Lower lobe of right lung (tissue), 2 donors: ENCODE results near the gene ZNF496. TPM values are rescaled to one million over a fixed set of nuclear protein-coding genes. Genes with fewer than 3 reads are reported as not detected.

ENCODE experiments used
- ATAC-seq, 2 donors: fragments of 200-7000 bp; cut with Tn5 transposase; one replicate each; pipeline ENCODE4 v1.9.1; 2020 to 2022; ENCODE audit warnings: mild to moderate bottlenecking in 2 of 2, moderate library complexity in 2 of 2
- DNase-seq: peaks from one replicate; pipeline ENCODE4 v3.0.0-alpha.2; 2020
- H3K27ac ChIP-seq: fragments of 200-600 bp; one replicate; pipeline ENCODE4 v1.8.0; 2022
- H3K27me3 ChIP-seq: fragments of 200-600 bp; one replicate; pipeline ENCODE4 v1.8.0; 2022; ENCODE audit warnings: low read depth
- H3K36me3 ChIP-seq: fragments of 200-600 bp; one replicate; pipeline ENCODE4 v1.8.0; 2022; ENCODE audit warnings: mild to moderate bottlenecking
- H3K4me1 ChIP-seq: fragments of 200-600 bp; one replicate; pipeline ENCODE4 v1.8.0; 2022
- H3K4me3 ChIP-seq: fragments of 200-600 bp; one replicate; pipeline ENCODE4 v1.8.0; 2022; ENCODE audit warnings: mild to moderate bottlenecking
- H3K9me3 ChIP-seq: fragments of 200-600 bp; one replicate; pipeline ENCODE4 v1.8.0; 2022
- CTCF ChIP-seq: fragments of 200-600 bp; IDR thresholded peaks from one replicate; pipeline ENCODE4 v1.8.0; 2022; ENCODE audit warnings: antibody characterized with exemption, mild to moderate bottlenecking
- intact Hi-C: fragments of 100-400 bp; cut with DNase I; formaldehyde crosslinking; loops from one replicate; pipeline ENCODE4 v1.11.0; 2022
- total RNA-seq: library from RNA; stranded (reverse); fragmentation: NEBNext Ultra II Directional; extraction: Animal tissue kit (Norgen Biotek cat#: 25700); gene quantifications from one replicate; pipeline ENCODE4 v1.2.1, GENCODE V29; 2021
- donor health status: DM: no; HTN: yes; CAD: no; lungs with severe emphysema.

Gene ZNF496
- total RNA-seq, 1 donor from 2014 or later, result 16.9 TPM

- TF ChIP-seq CTCF, result no peak
- intact Hi-C loops, result no loop called here
- DNase-seq (no peak), ATAC-seq (no peak)
- H3K9me3 ChIP-seq, result no peaks in the 10 kb centered on the region
- H3K4me1 ChIP-seq, result no peaks in the 10 kb centered on the region
- H3K4me3 ChIP-seq, result no peak overlapping the region
- no peaks in the 10 kb centered on the region for H3K36me3 ChIP-seq
- no peaks in the 10 kb centered on the region for H3K27me3 ChIP-seq
- H3K27ac ChIP-seq, result no peak overlapping the region
These were observed 43.3 kb downstream of the ZNF496 start for GRCh38 chr1:247288341-247288740.

GRCh38 chr1:247287460-247287859 is 44.2 kb downstream of the ZNF496 start:
- DNase-seq (no peak), ATAC-seq (no peak)
- H3K36me3 ChIP-seq, result no peaks in the 10 kb centered on the region
- no peak overlapping the region for H3K4me3 ChIP-seq
- no peak overlapping the region for H3K27ac ChIP-seq
- H3K4me1 ChIP-seq, result no peaks in the 10 kb centered on the region
- TF ChIP-seq CTCF, result no peak
- intact Hi-C loops, result no loop called here
- H3K27me3 ChIP-seq, result no peaks in the 10 kb centered on the region
- no peaks in the 10 kb centered on the region for H3K9me3 ChIP-seq

GRCh38 chr1:247286134-247286670 is 45.5 kb downstream of the ZNF496 start:
- no peaks in the 10 kb centered on the region for H3K36me3 ChIP-seq
- no peak overlapping the region for H3K4me3 ChIP-seq
- ATAC-seq (no peak), DNase-seq (no peak)
- no peak overlapping the region for H3K27ac ChIP-seq
- H3K4me1 ChIP-seq, result no peaks in the 10 kb centered on the region
- no peak for TF ChIP-seq CTCF
- intact Hi-C loops, result no loop called here
- no peaks in the 10 kb centered on the region for H3K9me3 ChIP-seq
- no peaks in the 10 kb centered on the region for H3K27me3 ChIP-seq

GRCh38 chr1:247281001-247281574 is 50.6 kb downstream of the ZNF496 start:
- no peak for ATAC-seq
- Histone ChIP-seq H3K4me1 (no peaks in the 10 kb centered on the region), H3K27ac (no peak overlapping the region), H3K4me3 (no peak overlapping the region), H3K36me3 (no peaks in the 10 kb centered on the region), H3K27me3 (no peaks in the 10 kb centered on the region), H3K9me3 (no peaks in the 10 kb centered on the region)
- no peak for DNase-seq
- intact Hi-C loops, result no loop called here
- no peak for TF ChIP-seq CTCF

GRCh38 chr1:247277191-247277590 is 54.5 kb downstream of the ZNF496 start:
- no peaks in the 10 kb centered on the region for H3K36me3 ChIP-seq
- DNase-seq, result no peak
- H3K4me1 ChIP-seq, result no peaks in the 10 kb centered on the region
- no peak for ATAC-seq
- no peak for TF ChIP-seq CTCF
- H3K9me3 ChIP-seq, result no peaks in the 10 kb centered on the region
- H3K27me3 ChIP-seq, result no peaks in the 10 kb centered on the region
- no peak overlapping the region for H3K27ac ChIP-seq
- intact Hi-C loops, result no loop called here
- H3K4me3 ChIP-seq, result no peak overlapping the region
